PFSK-1 (cell line): Measurements from ENCODE around the gene CDC123.

Source experiments
- POLR2AphosphoS5 ChIP-seq: IDR thresholded peaks from 2 replicates; pipeline ENCODE4 v1.6.1; 2012; ENCODE audit warnings: low read depth, mild to moderate bottlenecking, control low read depth, low read length, moderate library complexity
- SIN3A ChIP-seq: IDR thresholded peaks from 2 replicates; pipeline ENCODE4 v1.6.1; 2012; ENCODE audit warnings: mild to moderate bottlenecking, low read length, moderate library complexity, borderline replicate concordance; ENCODE audit not compliant: insufficient read depth

GRCh38 chr10:12238821-12239220 is 42.8 kb downstream of the CDC123 start:
- TF ChIP-seq SIN3A = no peak
- TF ChIP-seq POLR2AphosphoS5 = no peak
